ENCODE results near the gene ATPAF1. TPM values are rescaled to one million over a fixed set of nuclear protein-coding genes. Genes with fewer than 3 reads are reported as not detected.

ATPAF1 gene
- total and polyA plus RNA-seq, 7 donors, result 60.9 to 156 (median 100) TPM

DNA sequence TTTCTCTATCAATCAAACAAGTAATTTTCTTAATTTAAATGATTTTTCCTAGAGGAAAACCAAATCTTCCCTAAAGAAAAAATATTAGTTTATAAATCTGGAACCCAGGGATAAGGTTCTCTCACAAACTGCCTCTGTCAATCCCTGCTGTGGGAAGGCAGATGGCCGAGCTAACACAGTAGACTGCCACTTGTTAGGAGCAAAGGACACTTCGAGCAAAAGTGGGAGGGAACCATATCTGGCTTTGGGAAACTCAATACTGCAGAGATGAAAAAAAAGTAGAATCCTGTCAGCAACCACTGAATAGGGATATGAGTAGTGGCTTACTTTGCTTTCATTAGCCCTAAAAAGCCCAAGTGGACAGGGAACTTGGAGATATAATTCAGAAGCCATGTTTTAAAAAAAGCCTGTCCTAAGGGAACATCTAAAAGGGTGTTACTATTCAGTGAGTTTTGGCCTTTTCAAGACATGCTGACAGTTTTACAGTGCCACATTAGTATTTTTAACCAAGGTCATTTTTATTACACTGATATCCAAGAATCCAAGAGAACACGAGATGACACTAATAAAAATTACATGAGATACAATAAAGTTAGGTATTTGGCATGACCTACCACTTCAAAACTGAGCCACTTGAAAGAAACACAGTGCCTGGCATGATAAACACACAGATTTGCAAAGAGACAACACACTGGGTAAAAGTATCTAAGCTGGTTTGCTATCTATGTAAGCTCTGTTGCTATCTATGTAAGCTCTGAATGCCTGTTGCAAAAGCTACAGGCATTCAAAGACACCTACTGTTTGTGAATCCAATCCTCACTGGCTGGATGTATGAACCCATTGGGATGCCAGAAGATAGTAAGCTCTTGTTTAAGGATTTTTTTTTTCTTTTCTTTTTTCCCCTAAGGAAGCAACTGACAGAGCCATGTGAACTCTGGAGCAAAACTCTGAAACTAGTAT, 24.9 kb upstream of the ATPAF1 start:
- H3K36me3 ChIP-seq (ENCODE audit: insufficient read depth in 1 of 2, low read depth in 1 of 2), result peaks cover 11 to 67% of the 10 kb centered on the region in 2 donors
- intact Hi-C loops (cut with DNase I), result no loop called here
- no peak overlapping the region for H3K27ac ChIP-seq
- TF ChIP-seq, protein P1, sequence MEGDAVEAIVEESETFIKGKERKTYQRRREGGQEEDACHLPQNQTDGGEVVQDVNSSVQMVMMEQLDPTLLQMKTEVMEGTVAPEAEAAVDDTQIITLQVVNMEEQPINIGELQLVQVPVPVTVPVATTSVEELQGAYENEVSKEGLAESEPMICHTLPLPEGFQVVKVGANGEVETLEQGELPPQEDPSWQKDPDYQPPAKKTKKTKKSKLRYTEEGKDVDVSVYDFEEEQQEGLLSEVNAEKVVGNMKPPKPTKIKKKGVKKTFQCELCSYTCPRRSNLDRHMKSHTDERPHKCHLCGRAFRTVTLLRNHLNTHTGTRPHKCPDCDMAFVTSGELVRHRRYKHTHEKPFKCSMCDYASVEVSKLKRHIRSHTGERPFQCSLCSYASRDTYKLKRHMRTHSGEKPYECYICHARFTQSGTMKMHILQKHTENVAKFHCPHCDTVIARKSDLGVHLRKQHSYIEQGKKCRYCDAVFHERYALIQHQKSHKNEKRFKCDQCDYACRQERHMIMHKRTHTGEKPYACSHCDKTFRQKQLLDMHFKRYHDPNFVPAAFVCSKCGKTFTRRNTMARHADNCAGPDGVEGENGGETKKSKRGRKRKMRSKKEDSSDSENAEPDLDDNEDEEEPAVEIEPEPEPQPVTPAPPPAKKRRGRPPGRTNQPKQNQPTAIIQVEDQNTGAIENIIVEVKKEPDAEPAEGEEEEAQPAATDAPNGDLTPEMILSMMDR (IDR thresholded peaks at IDR 0.05), result no peak
- WGBS, 3 donors, result 32 to 45% (median 34%) methylated on average over 3 of the region's 3 CpGs
- peaks cover 35% of the 10 kb centered on the region for H3K4me1 ChIP-seq
- no peaks in the 10 kb centered on the region for H3K27me3 ChIP-seq (ENCODE audit: insufficient read depth in 3 of 3, low read length in 2 of 3)
- no peak for DNase-seq
- ATAC-seq, result peak in 1 of 4 donors; percentile 36
- H3K4me3 ChIP-seq, result no peak overlapping the region
- H3K9me3 ChIP-seq, result no peaks in the 10 kb centered on the region

DNA sequence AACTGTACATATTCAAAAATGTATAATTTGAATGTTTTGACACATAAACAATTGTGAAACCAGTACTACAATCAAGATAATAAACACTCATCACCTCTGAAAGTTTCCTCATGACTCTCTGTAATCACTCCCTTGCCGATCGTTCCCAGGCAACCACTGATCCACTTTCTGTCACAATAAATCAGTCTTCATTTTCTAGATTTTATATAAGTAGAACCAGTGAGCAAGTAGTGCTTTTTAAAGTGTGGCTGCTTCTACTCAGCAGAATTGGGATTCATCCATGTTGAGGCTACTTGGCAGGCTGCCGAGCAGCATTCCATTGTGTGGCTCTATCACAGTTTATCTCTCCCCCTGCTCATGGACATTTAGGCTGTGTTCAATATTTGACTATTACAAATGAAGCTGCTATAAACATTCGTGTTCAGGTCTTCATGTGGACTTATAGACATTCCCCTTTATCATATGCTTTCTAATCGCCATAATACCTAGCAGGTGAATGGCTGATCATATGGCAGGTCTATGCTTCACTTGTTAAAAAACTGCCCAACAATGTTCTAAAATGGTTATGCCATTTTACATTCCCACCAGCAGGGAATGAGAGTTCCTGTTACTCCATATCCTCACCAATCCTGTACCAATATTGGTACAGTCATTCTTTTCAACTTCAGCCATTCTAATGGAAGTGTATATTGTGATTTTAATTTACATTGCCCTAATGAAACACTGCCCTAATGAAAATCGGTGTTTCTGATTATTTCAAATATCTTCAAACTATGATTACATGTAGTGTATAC, 24.0 kb upstream of the ATPAF1 start:
- H3K4me3 ChIP-seq, result no peak overlapping the region
- WGBS, 3 donors, result 66 to 72% (median 67%) methylated on average over 6 of the region's 6 CpGs
- intact Hi-C loops (cut with DNase I), result no loop called here
- TF ChIP-seq, protein P1 (IDR thresholded peaks at IDR 0.05), result no peak
- peaks cover 11 to 70% of the 10 kb centered on the region in 2 donors for H3K36me3 ChIP-seq (ENCODE audit: insufficient read depth in 1 of 2, low read depth in 1 of 2)
- H3K27me3 ChIP-seq (ENCODE audit: insufficient read depth in 3 of 3, low read length in 2 of 3), result no peaks in the 10 kb centered on the region
- ATAC-seq (no peak), DNase-seq (peak in 1 of 2 donors; percentile 17)
- H3K4me1 ChIP-seq, result peaks cover 44% of the 10 kb centered on the region
- H3K9me3 ChIP-seq, result no peaks in the 10 kb centered on the region
- H3K27ac ChIP-seq, result no peak overlapping the region

- TF ChIP-seq, protein P1 (IDR thresholded peaks at IDR 0.05), result no peak
- Histone ChIP-seq H3K27ac (no peak overlapping the region), H3K4me3 (no peak overlapping the region), H3K4me1 (peaks cover 49% of the 10 kb centered on the region), H3K9me3 (no peaks in the 10 kb centered on the region), H3K36me3 (ENCODE audit: insufficient read depth in 1 of 2, low read depth in 1 of 2) (peaks cover 8 to 70% of the 10 kb centered on the region in 2 donors), H3K27me3 (ENCODE audit: insufficient read depth in 3 of 3, low read length in 2 of 3) (no peaks in the 10 kb centered on the region)
- ATAC-seq (peak in 1 of 4 donors; percentile 54), DNase-seq (no peak)
- 64 to 83% (median 77%) methylated on average over 2 of the region's 2 CpGs for WGBS, 3 donors
- intact Hi-C loops (cut with DNase I), result no loop called here
These were observed 22.8 kb upstream of the ATPAF1 start for GRCh38 chr1:46690931-46691421.

DNA sequence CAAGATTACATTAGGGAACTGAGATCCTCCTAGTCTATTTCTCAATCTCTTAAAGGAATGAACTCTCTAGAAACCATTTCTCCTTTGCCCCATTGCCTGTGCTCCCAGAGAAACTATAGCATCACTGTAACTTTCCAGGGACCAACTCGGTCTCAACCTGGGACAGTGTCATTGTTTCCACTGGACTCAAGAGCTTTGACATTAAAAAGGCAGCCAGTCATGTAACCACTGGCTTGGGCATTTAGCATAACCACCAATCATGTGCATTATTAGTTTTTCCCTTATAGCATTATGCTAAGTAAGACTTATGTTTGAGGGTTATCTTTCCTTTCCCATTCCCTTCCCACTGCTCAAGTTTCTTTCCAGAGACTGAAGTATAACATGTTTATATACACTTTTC, 21.7 kb upstream of the ATPAF1 start:
- 39 to 53% (median 49%) methylated on average over 1 of the region's 1 CpG for WGBS, 3 donors
- Histone ChIP-seq H3K4me3 (no peak overlapping the region), H3K4me1 (peaks cover 49% of the 10 kb centered on the region), H3K36me3 (ENCODE audit: insufficient read depth in 1 of 2, low read depth in 1 of 2) (peaks cover 8 to 70% of the 10 kb centered on the region in 2 donors), H3K27me3 (ENCODE audit: insufficient read depth in 3 of 3, low read length in 2 of 3) (no peaks in the 10 kb centered on the region), H3K27ac (peak overlapping the region; percentile 65), H3K9me3 (no peaks in the 10 kb centered on the region)
- DNase-seq (no peak), ATAC-seq (peak in 1 of 4 donors; percentile 4)
- intact Hi-C loops (cut with DNase I), result no loop called here
- TF ChIP-seq, protein P1 (IDR thresholded peaks at IDR 0.05), result no peak

Data from psoas muscle (tissue), 8 donors.